ENCODE measurements around the gene MFSD11. TPM values are rescaled to one million over a fixed set of nuclear protein-coding genes. Genes with fewer than 3 reads are reported as not detected.
"Not testable (repeated sequence)": the region's sequence is repeated elsewhere in the genome, so short reads cannot be mapped to it uniquely, and the experiment has no call there.

Gene MFSD11
- total RNA-seq, 1 donor from 2014 or later = 29.0 TPM

GRCh38 chr17:76772842-76773525, 35.1 kb downstream of the MFSD11 start:
- no peak for DNase-seq (ENCODE audit: extremely low spot score, unreplicated experiment)
- no peak for TF ChIP-seq CTCF (conservative IDR thresholded peaks at IDR 0.05)
- Mint-ChIP-seq H3K36me3 (peaks cover 32% of the 10 kb centered on the region), H3K27me3 (no peaks in the 10 kb centered on the region), H3K4me3 (no peak overlapping the region), H3K4me1 (ENCODE audit: unreplicated experiment) (peaks cover 5% of the 10 kb centered on the region), H3K27ac (peak overlapping the region; percentile 14), H3K9me3 (no peaks in the 10 kb centered on the region)

- no peak for TF ChIP-seq CTCF (conservative IDR thresholded peaks at IDR 0.05)
- Mint-ChIP-seq H3K4me1 (ENCODE audit: unreplicated experiment) (peaks cover 5% of the 10 kb centered on the region), H3K36me3 (peaks cover 31% of the 10 kb centered on the region), H3K4me3 (no peak overlapping the region), H3K9me3 (no peaks in the 10 kb centered on the region), H3K27me3 (no peaks in the 10 kb centered on the region), H3K27ac (no peak overlapping the region)
- DNase-seq (ENCODE audit: extremely low spot score, unreplicated experiment) = no peak
These were observed 37.2 kb downstream of the MFSD11 start for GRCh38 chr17:76775021-76775600.

- H3K27ac Mint-ChIP-seq = no peak overlapping the region
- H3K36me3 Mint-ChIP-seq = peaks cover 11% of the 10 kb centered on the region
- DNase-seq (ENCODE audit: extremely low spot score, unreplicated experiment) = no peak
- no peaks in the 10 kb centered on the region for H3K4me1 Mint-ChIP-seq (ENCODE audit: unreplicated experiment)
- H3K9me3 Mint-ChIP-seq = no peaks in the 10 kb centered on the region
- H3K4me3 Mint-ChIP-seq = no peak overlapping the region
- no peak for TF ChIP-seq CTCF (conservative IDR thresholded peaks at IDR 0.05)
- H3K27me3 Mint-ChIP-seq = no peaks in the 10 kb centered on the region
These were observed 43.4 kb downstream of the MFSD11 start for GRCh38 chr17:76781056-76781982.

DNA sequence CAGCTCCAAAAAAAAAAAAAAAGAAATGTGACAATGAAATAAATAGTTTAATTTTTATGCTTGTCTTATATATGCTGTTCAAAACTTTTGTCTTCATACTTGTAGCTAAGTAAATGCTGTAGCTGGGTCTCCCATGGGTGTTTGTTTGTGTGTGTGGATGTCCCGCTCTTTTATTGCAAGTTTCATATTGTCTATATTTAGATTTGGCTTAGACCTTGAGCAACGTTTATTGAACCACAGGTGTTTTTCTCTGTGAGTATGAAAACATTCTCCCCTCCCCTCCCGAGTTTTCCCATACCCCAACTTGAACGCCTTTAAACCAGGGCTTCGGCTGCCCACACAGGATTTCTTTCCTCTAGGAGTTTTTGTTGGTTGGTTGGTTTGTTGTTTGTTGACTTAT, 45.2 kb downstream of the MFSD11 start:
- Mint-ChIP-seq H3K27ac (no peak overlapping the region), H3K27me3 (no peaks in the 10 kb centered on the region), H3K9me3 (no peaks in the 10 kb centered on the region), H3K36me3 (peaks cover 10% of the 10 kb centered on the region), H3K4me1 (ENCODE audit: unreplicated experiment) (no peaks in the 10 kb centered on the region), H3K4me3 (no peak overlapping the region)
- no peak for DNase-seq (ENCODE audit: extremely low spot score, unreplicated experiment)
- no peak for TF ChIP-seq CTCF (conservative IDR thresholded peaks at IDR 0.05)

- Mint-ChIP-seq H3K27me3 (no peaks in the 10 kb centered on the region), H3K27ac (no peak overlapping the region), H3K4me3 (no peak overlapping the region), H3K36me3 (peaks cover 12% of the 10 kb centered on the region), H3K9me3 (peaks cover 5% of the 10 kb centered on the region), H3K4me1 (ENCODE audit: unreplicated experiment) (peaks cover 8% of the 10 kb centered on the region)
- TF ChIP-seq CTCF (conservative IDR thresholded peaks at IDR 0.05) = no peak
- DNase-seq (ENCODE audit: extremely low spot score, unreplicated experiment) = no peak
These were observed 47.0 kb downstream of the MFSD11 start for GRCh38 chr17:76784926-76785325.

DNA sequence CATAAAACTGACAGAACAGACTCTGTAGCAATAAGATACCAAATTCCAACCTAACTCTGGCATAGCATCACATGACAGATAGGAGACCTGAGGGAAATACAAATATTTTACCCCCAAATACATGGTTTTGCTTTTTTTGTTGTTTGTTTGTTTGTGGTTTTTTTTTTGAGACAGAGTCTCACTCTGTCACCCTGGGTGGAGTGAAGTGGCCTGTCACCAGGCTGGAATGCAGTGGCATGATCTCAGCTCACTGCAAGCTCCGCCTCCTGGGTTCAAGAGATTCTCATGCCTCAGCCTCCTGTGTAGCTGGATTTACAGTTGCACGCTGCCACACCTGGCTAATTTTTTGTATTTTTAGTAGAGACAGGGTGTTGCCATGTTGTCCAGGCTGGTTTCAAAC, 49.9 kb downstream of the MFSD11 start:
- not testable (repeated sequence) for H3K27me3 Mint-ChIP-seq; DNase-seq (ENCODE audit: extremely low spot score, unreplicated experiment); H3K27ac Mint-ChIP-seq; H3K9me3 Mint-ChIP-seq; H3K4me3 Mint-ChIP-seq
- peaks cover 12% of the 10 kb centered on the region for H3K36me3 Mint-ChIP-seq
- peaks cover 18% of the 10 kb centered on the region for H3K4me1 Mint-ChIP-seq (ENCODE audit: unreplicated experiment)

All from type B pancreatic cell (in vitro differentiated cells).